Erythroblast (primary cell): ENCODE results near the gene ABLIM2.

Experiments
- GATA1 ChIP-seq: IDR thresholded peaks from 2 replicates; pipeline ENCODE4 v1.6.1; 2011; ENCODE audit warnings: low read depth, mild to moderate bottlenecking, control low read depth, low read length, moderate library complexity
- POLR2A ChIP-seq: IDR thresholded peaks from 2 replicates; pipeline ENCODE4 v1.6.1; 2011; ENCODE audit warnings: mild to moderate bottlenecking, low read length

GRCh38 chr4:8039290-8039689 lies 119.3 kb downstream of the ABLIM2 start:
- TF ChIP-seq POLR2A (no peak), GATA1 (no peak)
